GM12878 (cell line): ENCODE results near the gene GPRC5C.

Experiments used
- CTCF ChIP-seq, 3 experiments: IDR thresholded peaks in 2 of 3; conservative IDR thresholded peaks in 1 of 3; 2 replicates each; pipeline ENCODE4 v1.5.1; 2011; ENCODE audit warnings: low read depth in 3 of 3, low read length in 3 of 3, mild to moderate bottlenecking in 3 of 3, control low read depth in 2 of 3, moderate library complexity in 2 of 3, inconsistent platforms in 1 of 3, mixed read lengths in 1 of 3; ENCODE audit not compliant: control insufficient read depth in 2 of 3, insufficient read depth in 1 of 3; ENCODE audit errors: extremely low read depth in 1 of 3
- HDGF ChIP-seq: fragments of 450-650 bp; IDR thresholded peaks from 2 replicates; pipeline ENCODE4 v1.6.1; 2016; ENCODE audit warnings: antibody characterized with exemption
- POLR2AphosphoS5 ChIP-seq: IDR thresholded peaks from 2 replicates; pipeline ENCODE4 v1.6.1; 2011; ENCODE audit warnings: mild to moderate bottlenecking, low read length, inconsistent platforms
- TAF1 ChIP-seq: IDR thresholded peaks from 2 replicates; pipeline ENCODE4 v1.6.1; 2011; ENCODE audit warnings: mild to moderate bottlenecking, low read depth, low read length, borderline replicate concordance
- ZNF274 ChIP-seq: IDR thresholded peaks from one replicate; pipeline ENCODE4 v1.8.0; 2011; ENCODE audit not compliant: insufficient read length, insufficient read depth
- TF ChIP-seq, protein P1 (sequence below): IDR thresholded peaks from 2 replicates; pipeline ENCODE4 v1.6.1; 2012; ENCODE audit warnings: improper control_type of control experiment, low read depth, low read length; ENCODE audit not compliant: insufficient replicate concordance

- TF ChIP-seq POLR2AphosphoS5 (no peak), CTCF (IDR thresholded peaks at IDR 0.05 in 2 of 3, conservative IDR thresholded peaks at IDR 0.05 in 1 of 3; ENCODE audit: control insufficient read depth in 2 of 3, extremely low read depth in 1 of 3, insufficient read depth in 1 of 3, low read depth in 3 of 3, low read length in 3 of 3) (peak in 2 of 3 experiments; percentile 16 to 46; a peak in 2 of 6 replicates), TAF1 (no peak), ZNF274 (no peak), HDGF (no peak)
- TF ChIP-seq, protein P1, sequence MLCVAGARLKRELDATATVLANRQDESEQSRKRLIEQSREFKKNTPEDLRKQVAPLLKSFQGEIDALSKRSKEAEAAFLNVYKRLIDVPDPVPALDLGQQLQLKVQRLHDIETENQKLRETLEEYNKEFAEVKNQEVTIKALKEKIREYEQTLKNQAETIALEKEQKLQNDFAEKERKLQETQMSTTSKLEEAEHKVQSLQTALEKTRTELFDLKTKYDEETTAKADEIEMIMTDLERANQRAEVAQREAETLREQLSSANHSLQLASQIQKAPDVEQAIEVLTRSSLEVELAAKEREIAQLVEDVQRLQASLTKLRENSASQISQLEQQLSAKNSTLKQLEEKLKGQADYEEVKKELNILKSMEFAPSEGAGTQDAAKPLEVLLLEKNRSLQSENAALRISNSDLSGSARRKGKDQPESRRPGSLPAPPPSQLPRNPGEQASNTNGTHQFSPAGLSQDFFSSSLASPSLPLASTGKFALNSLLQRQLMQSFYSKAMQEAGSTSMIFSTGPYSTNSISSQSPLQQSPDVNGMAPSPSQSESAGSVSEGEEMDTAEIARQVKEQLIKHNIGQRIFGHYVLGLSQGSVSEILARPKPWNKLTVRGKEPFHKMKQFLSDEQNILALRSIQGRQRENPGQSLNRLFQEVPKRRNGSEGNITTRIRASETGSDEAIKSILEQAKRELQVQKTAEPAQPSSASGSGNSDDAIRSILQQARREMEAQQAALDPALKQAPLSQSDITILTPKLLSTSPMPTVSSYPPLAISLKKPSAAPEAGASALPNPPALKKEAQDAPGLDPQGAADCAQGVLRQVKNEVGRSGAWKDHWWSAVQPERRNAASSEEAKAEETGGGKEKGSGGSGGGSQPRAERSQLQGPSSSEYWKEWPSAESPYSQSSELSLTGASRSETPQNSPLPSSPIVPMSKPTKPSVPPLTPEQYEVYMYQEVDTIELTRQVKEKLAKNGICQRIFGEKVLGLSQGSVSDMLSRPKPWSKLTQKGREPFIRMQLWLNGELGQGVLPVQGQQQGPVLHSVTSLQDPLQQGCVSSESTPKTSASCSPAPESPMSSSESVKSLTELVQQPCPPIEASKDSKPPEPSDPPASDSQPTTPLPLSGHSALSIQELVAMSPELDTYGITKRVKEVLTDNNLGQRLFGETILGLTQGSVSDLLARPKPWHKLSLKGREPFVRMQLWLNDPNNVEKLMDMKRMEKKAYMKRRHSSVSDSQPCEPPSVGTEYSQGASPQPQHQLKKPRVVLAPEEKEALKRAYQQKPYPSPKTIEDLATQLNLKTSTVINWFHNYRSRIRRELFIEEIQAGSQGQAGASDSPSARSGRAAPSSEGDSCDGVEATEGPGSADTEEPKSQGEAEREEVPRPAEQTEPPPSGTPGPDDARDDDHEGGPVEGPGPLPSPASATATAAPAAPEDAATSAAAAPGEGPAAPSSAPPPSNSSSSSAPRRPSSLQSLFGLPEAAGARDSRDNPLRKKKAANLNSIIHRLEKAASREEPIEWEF: no peak
These were observed 28.4 kb downstream of the GPRC5C start for GRCh38 chr17:74460241-74460640.
